ENCODE results near the gene LRRC75A.

LRRC75A gene

DNA sequence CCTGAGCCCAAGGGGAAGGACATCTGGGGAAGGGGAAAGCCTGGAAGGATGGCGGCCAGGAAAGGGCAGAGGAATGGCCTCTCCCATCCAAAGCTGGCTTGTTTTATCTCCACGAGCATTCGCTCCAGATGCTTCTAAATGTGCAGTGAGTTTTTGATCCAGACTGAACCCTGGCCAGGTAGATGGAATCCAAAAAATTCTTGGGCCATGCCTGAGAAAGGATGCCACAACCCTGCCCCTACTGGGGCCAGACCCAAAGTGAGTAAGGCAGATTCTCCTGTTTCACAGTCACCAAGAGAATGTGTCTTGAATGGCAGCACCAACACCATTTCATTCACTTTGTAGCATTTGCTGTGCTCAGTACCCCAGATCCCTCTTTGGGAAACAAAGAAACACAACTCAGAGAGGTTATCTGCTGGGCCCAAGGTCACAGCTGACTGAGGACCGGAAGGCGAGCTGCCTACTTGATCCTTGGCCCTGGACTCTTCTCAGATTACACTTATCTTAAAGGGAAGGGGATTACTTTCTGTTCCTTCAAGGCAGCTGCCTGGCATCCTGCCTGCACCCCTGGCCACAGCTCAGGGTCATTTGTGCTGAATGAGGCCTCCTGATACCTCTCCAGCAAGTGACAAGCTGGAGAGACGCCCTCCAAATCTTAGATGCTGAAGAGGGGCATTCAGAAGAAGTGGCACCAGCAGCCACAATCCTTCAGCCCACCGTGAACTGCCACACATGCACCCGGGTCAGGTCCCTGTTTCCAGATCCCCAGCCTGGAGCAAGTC, 3.6 kb downstream of the LRRC75A start:
- H3K4me3 ChIP-seq (ENCODE audit: low read depth, low read length), result no peak overlapping the region

DNA sequence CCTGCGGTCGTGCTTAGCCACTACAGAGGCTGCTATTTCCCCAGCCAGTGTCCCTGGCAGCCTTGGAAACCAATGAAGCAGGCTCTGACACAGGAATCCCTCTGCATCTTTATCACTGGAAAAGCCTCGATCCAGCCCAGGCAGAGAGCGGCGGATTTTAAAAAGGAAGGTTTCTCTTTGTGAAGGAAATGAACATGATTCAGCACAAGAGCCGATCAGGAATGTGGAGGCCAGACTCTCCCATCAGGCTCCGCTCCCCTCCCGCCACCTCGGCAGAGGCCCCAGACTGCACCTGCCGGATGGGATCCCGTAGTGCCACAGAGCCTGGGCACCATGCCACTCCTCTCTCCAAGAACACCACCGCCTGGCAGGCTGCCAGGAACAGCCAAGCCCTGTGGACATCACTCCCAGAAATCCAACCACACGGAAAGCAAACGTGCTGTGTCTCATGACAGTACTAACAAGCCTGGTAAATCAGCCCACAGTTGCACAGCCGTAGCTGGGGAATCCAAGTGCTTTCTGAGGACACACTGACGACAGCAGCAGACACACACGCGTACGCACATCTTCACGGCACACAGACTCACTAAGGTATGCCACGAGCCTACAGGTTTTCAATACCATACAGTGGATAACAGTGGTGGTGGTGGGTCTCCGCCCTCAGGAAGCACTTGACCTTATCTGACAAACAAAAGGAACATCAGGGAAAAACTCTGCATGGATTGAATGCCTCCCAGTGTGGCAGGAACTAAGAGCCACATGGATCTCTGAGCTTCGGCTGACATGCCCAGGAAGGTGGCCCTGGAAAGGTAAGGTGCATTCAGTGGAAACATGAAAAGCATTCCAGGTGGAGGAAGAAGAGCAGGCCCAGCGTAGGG, 5.4 kb downstream of the LRRC75A start:
- TF ChIP-seq, protein P1, sequence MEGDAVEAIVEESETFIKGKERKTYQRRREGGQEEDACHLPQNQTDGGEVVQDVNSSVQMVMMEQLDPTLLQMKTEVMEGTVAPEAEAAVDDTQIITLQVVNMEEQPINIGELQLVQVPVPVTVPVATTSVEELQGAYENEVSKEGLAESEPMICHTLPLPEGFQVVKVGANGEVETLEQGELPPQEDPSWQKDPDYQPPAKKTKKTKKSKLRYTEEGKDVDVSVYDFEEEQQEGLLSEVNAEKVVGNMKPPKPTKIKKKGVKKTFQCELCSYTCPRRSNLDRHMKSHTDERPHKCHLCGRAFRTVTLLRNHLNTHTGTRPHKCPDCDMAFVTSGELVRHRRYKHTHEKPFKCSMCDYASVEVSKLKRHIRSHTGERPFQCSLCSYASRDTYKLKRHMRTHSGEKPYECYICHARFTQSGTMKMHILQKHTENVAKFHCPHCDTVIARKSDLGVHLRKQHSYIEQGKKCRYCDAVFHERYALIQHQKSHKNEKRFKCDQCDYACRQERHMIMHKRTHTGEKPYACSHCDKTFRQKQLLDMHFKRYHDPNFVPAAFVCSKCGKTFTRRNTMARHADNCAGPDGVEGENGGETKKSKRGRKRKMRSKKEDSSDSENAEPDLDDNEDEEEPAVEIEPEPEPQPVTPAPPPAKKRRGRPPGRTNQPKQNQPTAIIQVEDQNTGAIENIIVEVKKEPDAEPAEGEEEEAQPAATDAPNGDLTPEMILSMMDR (IDR thresholded peaks at IDR 0.05; ENCODE audit: low read depth, low read length), result no peak
- H3K4me3 ChIP-seq (ENCODE audit: low read depth, low read length), result no peak overlapping the region

More for the DNA sequence above, 3.6 kb downstream of the LRRC75A start:
- TF ChIP-seq, protein P1 (IDR thresholded peaks at IDR 0.05; ENCODE audit: low read depth, low read length), result no peak

DNA sequence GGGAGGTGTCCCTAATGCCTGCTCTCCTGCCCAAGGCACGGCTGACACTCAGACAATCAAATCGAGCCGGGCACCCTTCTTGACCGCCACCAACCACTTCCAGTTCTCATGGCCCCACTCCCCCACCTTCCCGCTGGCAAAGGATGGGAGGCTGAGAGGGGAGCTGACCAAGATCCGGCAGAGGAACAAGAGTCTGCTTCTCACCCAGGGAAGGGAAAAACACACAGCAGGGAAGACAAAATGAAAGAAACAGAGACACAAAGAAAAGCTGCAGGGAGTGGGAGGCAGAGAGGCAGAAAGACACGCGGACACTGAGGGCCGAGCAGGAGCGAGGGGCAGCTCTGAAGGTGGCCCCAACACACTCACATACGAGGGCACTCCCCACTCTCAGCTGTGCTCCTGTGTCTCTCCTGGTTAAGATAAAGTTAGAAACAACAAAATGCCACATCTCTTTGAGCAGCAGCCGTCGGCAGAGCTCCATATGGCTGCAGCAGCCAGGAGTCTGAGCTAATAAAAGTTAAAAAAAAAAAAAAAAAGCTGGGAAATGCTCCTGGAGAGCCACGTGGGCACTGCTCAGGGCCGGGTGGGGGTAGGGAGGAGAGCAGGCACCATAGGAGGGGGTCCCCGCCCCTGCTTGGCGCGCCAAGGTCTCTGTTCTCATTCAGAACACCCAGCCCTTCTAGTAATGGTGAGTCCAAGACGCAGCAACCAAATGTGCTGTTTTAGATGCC, 7.4 kb downstream of the LRRC75A start:
- TF ChIP-seq, protein P1 (IDR thresholded peaks at IDR 0.05; ENCODE audit: low read depth, low read length), result no peak

DNA sequence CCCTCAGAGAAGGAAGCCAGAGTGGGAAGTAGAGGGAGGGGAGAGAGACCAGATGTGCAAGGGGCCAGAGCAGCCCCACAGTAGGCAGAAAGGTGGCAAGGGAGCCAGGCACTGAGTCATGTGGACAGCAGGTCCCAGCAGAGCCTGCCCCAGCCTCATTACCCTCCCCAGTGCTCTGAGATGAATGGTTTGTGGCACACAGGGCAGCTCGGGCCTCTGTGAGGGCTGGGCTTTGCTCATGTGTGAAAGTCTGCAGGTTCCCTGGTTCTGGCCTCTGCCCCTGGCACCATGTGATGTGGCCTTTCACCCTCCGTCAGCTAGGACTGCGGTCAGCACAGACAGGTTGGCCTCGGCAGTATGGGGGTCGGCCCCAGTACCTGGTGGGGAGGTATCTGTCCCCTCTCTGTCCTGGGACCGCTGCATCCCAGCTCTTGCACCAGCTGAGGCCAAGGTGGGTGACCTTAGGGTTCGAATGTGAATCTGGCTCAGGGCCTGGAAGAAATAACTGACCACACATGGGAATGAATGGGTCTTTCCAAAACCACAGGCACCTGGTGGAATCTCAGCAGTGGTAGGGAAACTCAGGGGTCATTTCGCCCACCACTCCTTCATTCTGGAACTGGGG, 8.9 kb downstream of the LRRC75A start:
- TF ChIP-seq, protein P1 (IDR thresholded peaks at IDR 0.05; ENCODE audit: low read depth, low read length), result no peak
- H3K4me3 ChIP-seq (ENCODE audit: low read depth, low read length), result no peak overlapping the region

More for the DNA sequence above, 7.4 kb downstream of the LRRC75A start:
- no peak overlapping the region for H3K4me3 ChIP-seq (ENCODE audit: low read depth, low read length)

DNA sequence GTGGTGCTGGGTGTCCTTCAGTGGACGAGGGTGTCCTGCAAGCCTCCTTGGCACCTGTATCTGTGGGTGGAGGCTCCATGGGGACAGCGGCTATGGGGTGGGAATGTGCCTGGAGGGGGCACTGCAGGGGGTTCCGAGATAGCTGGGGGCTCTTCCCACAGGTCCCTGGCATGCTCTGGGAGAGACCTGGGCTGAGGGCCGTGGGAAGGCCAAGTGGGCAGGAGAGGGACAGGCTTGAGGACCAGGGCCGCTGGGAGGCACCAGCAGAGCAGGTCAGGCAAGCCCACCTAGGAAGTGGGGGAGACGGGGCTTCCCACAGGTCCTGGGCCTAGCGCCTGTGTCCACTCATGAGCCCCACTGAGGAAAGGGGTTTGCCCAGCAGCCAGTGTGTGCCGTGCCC, 9.7 kb downstream of the LRRC75A start:
- TF ChIP-seq, protein P1 (IDR thresholded peaks at IDR 0.05; ENCODE audit: low read depth, low read length), result no peak
- no peak overlapping the region for H3K4me3 ChIP-seq (ENCODE audit: low read depth, low read length)

DNA sequence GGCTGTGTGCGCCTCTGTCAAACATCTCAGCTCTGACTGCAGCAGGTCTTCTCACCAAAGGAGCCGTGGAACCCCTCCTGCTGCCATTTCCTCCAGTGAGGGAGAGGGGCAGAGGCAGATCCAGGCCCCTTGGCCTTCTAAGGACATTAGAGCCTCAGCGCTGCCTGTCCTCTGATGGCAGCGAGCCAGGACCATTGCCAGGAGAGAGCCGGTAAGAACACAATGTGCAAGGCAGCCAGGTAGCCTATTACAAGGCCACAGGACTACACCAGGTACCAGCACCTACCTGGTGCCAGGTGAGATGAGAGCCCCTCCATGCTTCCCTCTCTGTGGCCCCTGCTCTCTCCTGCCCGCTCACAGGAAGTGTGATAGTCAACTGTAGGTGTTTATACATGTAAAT, 11.0 kb downstream of the LRRC75A start:
- TF ChIP-seq, protein P1 (IDR thresholded peaks at IDR 0.05; ENCODE audit: low read depth, low read length), result no peak
- no peak overlapping the region for H3K4me3 ChIP-seq (ENCODE audit: low read depth, low read length)

Data from WI38 (cell line).